GM21423 (cell line): ENCODE measurements around the gene ETV5.

Experiments used
- ATAC-seq: cut with Tn5 transposase; IDR thresholded peaks from one replicate; pipeline ENCODE4 v1.9.1; 2021; ENCODE audit warnings: mild to moderate bottlenecking, moderate library complexity; ENCODE audit not compliant: unreplicated experiment

Gene ETV5

GRCh38 chr3:186097317-186097662 lies 11.6 kb downstream of the ETV5 start:
- no peak for ATAC-seq

GRCh38 chr3:186096290-186096689 lies 12.6 kb downstream of the ETV5 start:
- ATAC-seq, result no peak

GRCh38 chr3:186095561-186096081 lies 13.3 kb downstream of the ETV5 start:
- no peak for ATAC-seq

- no peak for ATAC-seq
Measured at GRCh38 chr3:186094696-186095425, 14.0 kb downstream of the ETV5 start.

GRCh38 chr3:186094271-186094670 lies 14.6 kb downstream of the ETV5 start:
- ATAC-seq, result no peak

GRCh38 chr3:186093271-186093900 lies 15.5 kb downstream of the ETV5 start:
- ATAC-seq, result no peak

- ATAC-seq, result no peak
Measured at GRCh38 chr3:186092360-186093070, 16.4 kb downstream of the ETV5 start.

GRCh38 chr3:186090901-186091300 lies 18.0 kb downstream of the ETV5 start:
- no peak for ATAC-seq

GRCh38 chr3:186088335-186088734 lies 20.6 kb downstream of the ETV5 start:
- no peak for ATAC-seq

GRCh38 chr3:186084264-186084663 lies 24.6 kb downstream of the ETV5 start:
- ATAC-seq, result no peak

- ATAC-seq, result no peak
Measured at GRCh38 chr3:186083746-186084145, 25.1 kb downstream of the ETV5 start.

- ATAC-seq, result no peak
Measured at GRCh38 chr3:186082150-186082549, 26.7 kb downstream of the ETV5 start.

GRCh38 chr3:186081678-186082077 lies 27.2 kb downstream of the ETV5 start:
- no peak for ATAC-seq

- no peak for ATAC-seq
Measured at GRCh38 chr3:186080849-186081438, 27.9 kb downstream of the ETV5 start.

GRCh38 chr3:186079925-186080324 lies 29.0 kb downstream of the ETV5 start:
- ATAC-seq, result no peak

GRCh38 chr3:186077466-186077865 lies 31.4 kb downstream of the ETV5 start:
- ATAC-seq, result no peak

GRCh38 chr3:186075931-186076567 lies 32.8 kb downstream of the ETV5 start:
- ATAC-seq, result no peak

- no peak for ATAC-seq
Measured at GRCh38 chr3:186075489-186075888, 33.4 kb downstream of the ETV5 start.

- ATAC-seq, result no peak
Measured at GRCh38 chr3:186073641-186074040, 35.2 kb downstream of the ETV5 start.

GRCh38 chr3:186070996-186071395 lies 37.9 kb downstream of the ETV5 start:
- no peak for ATAC-seq

- ATAC-seq, result no peak
Measured at GRCh38 chr3:186070550-186070949, 38.3 kb downstream of the ETV5 start.
